Spleen (tissue), 11 donors: ENCODE data around the gene ZNF506. TPM values are rescaled to one million over a fixed set of nuclear protein-coding genes. Genes with fewer than 3 reads are reported as not detected.
"Not testable (repeated sequence)": the region's sequence is repeated elsewhere in the genome, so short reads cannot be mapped to it uniquely, and the experiment has no call there.

ENCODE experiments used
- DNase-seq: peaks from one replicate; pipeline ENCODE4 v3.0.0-alpha.2; 2020
- H3K27ac ChIP-seq, 8 donors: fragments of 200-600 bp; sonication (generic) in 7 of 8; 1 replicate in 4 of 8; 2 replicates in 4 of 8; pipeline versions ENCODE4 v1.5.0 to v1.8.0; 2016 to 2021; ENCODE audit warnings: inconsistent platforms in 4 of 8, mild to moderate bottlenecking in 4 of 8, moderate library complexity in 1 of 8
- H3K27me3 ChIP-seq, 7 donors: fragments of 200-600 bp; sonication (generic) in 6 of 7; replicated peaks in 1 of 7; 1 replicate in 4 of 7; 2 replicates in 3 of 7; pipeline versions ENCODE4 v1.5.0 to v1.8.0; 2016 to 2021; ENCODE audit warnings: inconsistent platforms in 3 of 7, mild to moderate bottlenecking in 1 of 7
- H3K36me3 ChIP-seq, 6 donors: fragments of 200-600 bp; sonication (generic) in 5 of 6; 1 replicate in 4 of 6; 2 replicates in 2 of 6; pipeline versions ENCODE4 v1.5.0 to v1.8.0; 2016 to 2021; ENCODE audit warnings: inconsistent platforms in 2 of 6
- H3K4me1 ChIP-seq, 6 donors: fragments of 200-600 bp; sonication (generic) in 5 of 6; 1 replicate in 3 of 6; 2 replicates in 3 of 6; pipeline versions ENCODE4 v1.5.0 to v1.8.0; 2016 to 2021; ENCODE audit warnings: inconsistent platforms in 3 of 6
- H3K4me3 ChIP-seq, 8 donors: fragments of 200-600 bp; sonication (generic) in 7 of 8; 1 replicate in 4 of 8; 2 replicates in 4 of 8; pipeline versions ENCODE4 v1.5.0 to v1.8.0; 2016 to 2021; ENCODE audit warnings: inconsistent platforms in 4 of 8, mild to moderate bottlenecking in 4 of 8, moderate library complexity in 2 of 8
- H3K9me3 ChIP-seq, 8 donors: fragments of 200-600 bp; sonication (generic) in 7 of 8; 1 replicate in 4 of 8; 2 replicates in 4 of 8; pipeline versions ENCODE4 v1.5.0 to v1.8.0; 2016 to 2021; ENCODE audit warnings: inconsistent platforms in 4 of 8
- CTCF ChIP-seq, 11 experiments: fragments of 200-600 bp in 7 of 11; fragments of 450-650 bp in 4 of 11; sonication (generic) in 4 of 11; IDR thresholded peaks in 8 of 11; conservative IDR thresholded peaks in 3 of 11; 1 replicate in 7 of 11; 2 replicates in 4 of 11; pipeline versions ENCODE4 v1.4.0 to v1.8.0; 2016 to 2021; ENCODE audit warnings: antibody characterized with exemption in 11 of 11, inconsistent platforms in 4 of 11, mild to moderate bottlenecking in 1 of 11
- POLR2A ChIP-seq, 3 donors: fragments of 450-650 bp; IDR thresholded peaks; one replicate each; pipeline ENCODE4 v1.5.1; 2017; ENCODE audit warnings: antibody characterized with exemption in 3 of 3, mild to moderate bottlenecking in 1 of 3
- POLR2AphosphoS5 ChIP-seq, 3 donors: sonication (generic); formaldehyde crosslinking; IDR thresholded peaks; one replicate each; pipeline ENCODE4 v1.5.1; 2017; ENCODE audit warnings: antibody characterized with exemption in 3 of 3
- WGBS, 5 donors: extraction: QIAGEN DNeasy Blood & Tissue Kit in 3 of 5; methylation state at CpG; one replicate each; pipeline versions ENCODE4 v1.1.5 to v1.1.7; 2013 to 2018; 5-methylcytosine and 5-hydroxymethylcytosine counted together
- intact Hi-C: fragments of 100-400 bp; cut with DNase I; formaldehyde crosslinking; loops from one replicate; pipeline ENCODE4 v1.15.0; 2023; ENCODE audit warnings: low total_unique reads
- polyA plus RNA-seq, 3 donors: library from polyadenylated mRNA; stranded (reverse); fragments of 200-250 nt; gene quantifications; one replicate each; pipeline ENCODE4 v1.2.1, GENCODE V29; 2013
- total RNA-seq, 7 donors: library from RNA; depleted of rRNA in 3 of 7; stranded (reverse); fragments of >200 nt in 3 of 7; fragmentation: NEBNext Ultra II Directional in 4 of 7; extraction: Animal tissue kit (Norgen Biotek cat#: 25700) in 4 of 7; gene quantifications; one replicate each; pipeline versions ENCODE4 v1.1.0 to v1.2.1, GENCODE V29; 2016 to 2021
- donor health status: healthy with polysubstance abuse.
- donor health status: DM: no; HTN: no; CAD: no; lungs with moderate emphysema.
- donor health status: DM: no; HTN: no; CAD: no.
- donor health status: Bipolar disorder and iron deficiency.
- donor health status: healthy.
- donor health status: DM: no; HTN: no; CAD: no.
- donor health status: DM: yes; HTN: yes; CAD: no.

The ZNF506 gene
- total and polyA plus RNA-seq, 10 donors, result 6.3 to 114 (median 39.8) TPM

- H3K27me3 ChIP-seq, result no peaks in the 10 kb centered on the region
- no peak overlapping the region for H3K27ac ChIP-seq
- no peak for TF ChIP-seq POLR2AphosphoS5 (IDR thresholded peaks at IDR 0.05)
- no peak for TF ChIP-seq CTCF (IDR thresholded peaks at IDR 0.05 in 8 of 11, conservative IDR thresholded peaks at IDR 0.05 in 3 of 11)
- no peak for TF ChIP-seq POLR2A (IDR thresholded peaks at IDR 0.05)
- no peak for DNase-seq
- H3K4me3 ChIP-seq, result no peak overlapping the region
- 90 to 100% (median 93%) methylated on average over 1 of the region's 1 CpG for WGBS, 5 donors
- intact Hi-C loops, result no loop called here
- H3K4me1 ChIP-seq, result peaks cover 0 to 22% (median 0%) of the 10 kb centered on the region in 6 donors
- H3K9me3 ChIP-seq, result peaks cover 0 to 97% (median 78%) of the 10 kb centered on the region in 8 donors
- peaks cover 6 to 96% (median 57%) of the 10 kb centered on the region in 6 donors for H3K36me3 ChIP-seq
Observed at GRCh38 chr19:19805480-19805879, 16.1 kb downstream of the ZNF506 start.

GRCh38 chr19:19788015-19788414 is 33.5 kb downstream of the ZNF506 start:
- 88 to 100% (median 94%) methylated on average over 1 of the region's 1 CpG for WGBS, 5 donors
- H3K27ac ChIP-seq, result no peak overlapping the region
- no peak for TF ChIP-seq CTCF (IDR thresholded peaks at IDR 0.05 in 8 of 11, conservative IDR thresholded peaks at IDR 0.05 in 3 of 11)
- TF ChIP-seq POLR2A (IDR thresholded peaks at IDR 0.05), result no peak
- no peak for TF ChIP-seq POLR2AphosphoS5 (IDR thresholded peaks at IDR 0.05)
- H3K27me3 ChIP-seq, result no peaks in the 10 kb centered on the region
- intact Hi-C loops, result no loop called here
- no peaks in the 10 kb centered on the region for H3K4me1 ChIP-seq
- H3K36me3 ChIP-seq, result peaks cover 14 to 87% (median 55%) of the 10 kb centered on the region in 6 donors
- peaks cover 0 to 76% (median 35%) of the 10 kb centered on the region in 8 donors for H3K9me3 ChIP-seq
- no peak overlapping the region for H3K4me3 ChIP-seq
- DNase-seq, result no peak

GRCh38 chr19:19785476-19785875 is 36.1 kb downstream of the ZNF506 start:
- DNase-seq, H3K4me3 ChIP-seq, intact Hi-C loops, H3K27me3 ChIP-seq, H3K4me1 ChIP-seq, H3K27ac ChIP-seq: not testable (repeated sequence)
- WGBS, 5 donors, result 95 to 99% (median 98%) methylated on average over 19 of the region's 19 CpGs
- Histone ChIP-seq H3K9me3 (peaks cover 0 to 62% (median 13%) of the 10 kb centered on the region in 8 donors), H3K36me3 (peaks cover 5 to 67% (median 30%) of the 10 kb centered on the region in 6 donors)
- TF ChIP-seq POLR2AphosphoS5 (IDR thresholded peaks at IDR 0.05), result peak in 2 of 3 donors; percentile 16 to 52

- no peak for DNase-seq
- 60 to 100% (median 86%) methylated on average over 2 of the region's 2 CpGs for WGBS, 5 donors
- intact Hi-C loops, result no loop called here
- Histone ChIP-seq H3K4me1 (peaks cover 0 to 24% (median 8%) of the 10 kb centered on the region in 6 donors), H3K27ac (no peak overlapping the region), H3K36me3 (peaks cover 0 to 45% (median 7%) of the 10 kb centered on the region in 6 donors), H3K27me3 (no peaks in the 10 kb centered on the region), H3K9me3 (peaks cover 0 to 40% (median 6%) of the 10 kb centered on the region in 8 donors), H3K4me3 (no peak overlapping the region)
- TF ChIP-seq POLR2A (IDR thresholded peaks at IDR 0.05), result no peak
- no peak for TF ChIP-seq POLR2AphosphoS5 (IDR thresholded peaks at IDR 0.05)
- TF ChIP-seq CTCF (IDR thresholded peaks at IDR 0.05 in 8 of 11, conservative IDR thresholded peaks at IDR 0.05 in 3 of 11), result no peak
Observed at GRCh38 chr19:19782783-19783182, 38.8 kb downstream of the ZNF506 start.

- WGBS, 5 donors, result 82 to 92% (median 86%) methylated on average over 6 of the region's 6 CpGs
- Histone ChIP-seq H3K9me3 (peaks cover 0 to 34% (median 6%) of the 10 kb centered on the region in 8 donors), H3K4me1 (peaks cover 8 to 34% (median 18%) of the 10 kb centered on the region in 6 donors), H3K36me3 (peaks cover 0 to 35% (median 7%) of the 10 kb centered on the region in 6 donors)
- H3K4me3 ChIP-seq, H3K27me3 ChIP-seq, DNase-seq, intact Hi-C loops, H3K27ac ChIP-seq: not testable (repeated sequence)
Observed at GRCh38 chr19:19781791-19782190, 39.8 kb downstream of the ZNF506 start.
